H1 (cell line): ENCODE results near the gene HTR4. TPM values are rescaled to one million over a fixed set of nuclear protein-coding genes. Genes with fewer than 3 reads are reported as not detected.

Experiments used
- CTCF ChIA-PET: fragments of 300-600 bp; sonication (Branson Sonifier 250); formaldehyde crosslinking; loops from one replicate; lab custom pipeline; 2021; ENCODE audit not compliant: partially characterized antibody; lab: Charles Lee
- POLR2A ChIA-PET: fragments of 300-600 bp; sonication (Branson Sonifier 250); formaldehyde crosslinking; loops from one replicate; lab custom pipeline; 2021; ENCODE audit warnings: inconsistent platforms; ENCODE audit not compliant: partially characterized antibody; lab: Charles Lee
- DNase-seq, 2 experiments: peaks; one replicate each; pipeline versions ENCODE4 v3.0.0 to v3.0.0-alpha.2; 2010 to 2022; ENCODE audit warnings: low spot score in 2 of 2, low read depth in 1 of 2, mixed read lengths in 1 of 2
- FAIRE-seq: peaks from 2 replicates; lab custom pipeline; 2011; peaks lifted over from hg19 to GRCh38; lab: Jason Lieb, UNC
- H2AFZ ChIP-seq: 2 replicates; pipeline ENCODE4 v1.8.1; 2012; ENCODE audit warnings: low read length, inconsistent platforms
- H2AK5ac ChIP-seq: 2 replicates; pipeline ENCODE4 v1.6.1; 2013; ENCODE audit warnings: low read depth, low read length
- H2BK120ac ChIP-seq: replicated peaks from 2 replicates; pipeline ENCODE3; 2013; ENCODE audit warnings: low read depth, low read length, inconsistent platforms
- H2BK12ac ChIP-seq: 2 replicates; pipeline ENCODE4 v1.6.1; 2013; ENCODE audit warnings: low read depth, low read length
- H2BK15ac ChIP-seq: 2 replicates; pipeline ENCODE4 v1.6.1; 2013; ENCODE audit warnings: low read length
- H2BK20ac ChIP-seq: 2 replicates; pipeline ENCODE4 v1.6.1; 2013; ENCODE audit warnings: low read length
- H2BK5ac ChIP-seq: 2 replicates; pipeline ENCODE4 v1.6.1; 2013; ENCODE audit warnings: low read depth, low read length
- H3K14ac ChIP-seq: 2 replicates; pipeline ENCODE4 v1.6.1; 2013; ENCODE audit warnings: inconsistent platforms; ENCODE audit not compliant: insufficient read length
- H3K18ac ChIP-seq: 2 replicates; pipeline ENCODE4 v1.6.1; 2013; ENCODE audit warnings: low read length; ENCODE audit errors: extremely low read depth
- H3K23ac ChIP-seq: 2 replicates; pipeline ENCODE4 v1.6.1; 2013; ENCODE audit warnings: inconsistent platforms; ENCODE audit not compliant: insufficient read length
- H3K23me2 ChIP-seq: 2 replicates; pipeline ENCODE4 v1.6.1; 2013; ENCODE audit warnings: low read depth, low read length
- H3K27ac ChIP-seq: 2 replicates; pipeline ENCODE4 v1.6.1; 2011; ENCODE audit warnings: low read depth, low read length, inconsistent platforms
- H3K27me3 ChIP-seq, 4 experiments: replicated peaks in 1 of 4; 1 replicate in 1 of 4; 2 replicates in 3 of 4; pipeline versions ENCODE4 v1.6.1 to v1.8.1; 2011 to 2013; ENCODE audit warnings: low read length in 3 of 4, mild to moderate bottlenecking in 3 of 4, inconsistent platforms in 2 of 4, mixed read lengths in 2 of 4, moderate library complexity in 1 of 4; ENCODE audit not compliant: control insufficient read depth in 3 of 4, insufficient read depth in 3 of 4; ENCODE audit errors: extremely low read depth in 1 of 4
- H3K36me3 ChIP-seq, 4 experiments: 2 replicates each; pipeline versions ENCODE4 v1.6.1 to v1.8.1; 2011 to 2013; ENCODE audit warnings: mild to moderate bottlenecking in 4 of 4, low read length in 3 of 4, moderate library complexity in 2 of 4, control low read depth in 1 of 4, inconsistent platforms in 1 of 4; ENCODE audit not compliant: insufficient read depth in 4 of 4, control insufficient read depth in 2 of 4
- H3K4ac ChIP-seq: replicated peaks from 2 replicates; pipeline ENCODE3; 2013; ENCODE audit warnings: low read length, low read depth, mixed read lengths, inconsistent platforms; ENCODE audit not compliant: insufficient read length
- H3K4me1 ChIP-seq, 4 experiments: replicated peaks in 1 of 4; 1 replicate in 1 of 4; 2 replicates in 3 of 4; pipeline versions ENCODE4 v1.6.1 to v1.8.1; 2011 to 2013; ENCODE audit warnings: low read length in 3 of 4, inconsistent platforms in 2 of 4, mixed read lengths in 1 of 4; ENCODE audit not compliant: insufficient read depth in 4 of 4, control insufficient read depth in 3 of 4
- H3K4me2 ChIP-seq, 2 experiments: 2 replicates each; pipeline versions ENCODE4 v1.6.1 to v1.8.1; 2011 to 2013; ENCODE audit warnings: low read depth in 2 of 2, low read length in 2 of 2, control low read depth in 1 of 2, inconsistent platforms in 1 of 2, mild to moderate bottlenecking in 1 of 2; ENCODE audit not compliant: insufficient read depth in 1 of 2
- H3K4me3 ChIP-seq, 4 experiments: fragments of 200-600, 300-600 bp in 1 of 4; sonication (generic), shearing (Covaris generic), sonication (Bioruptor Twin) in 1 of 4; 2 replicates each; pipeline versions ENCODE4 v1.5.1 to v1.8.1; 2011 to 2016; ENCODE audit warnings: low read length in 4 of 4, low read depth in 3 of 4, control low read depth in 2 of 4, inconsistent platforms in 2 of 4, mild to moderate bottlenecking in 2 of 4, mixed read lengths in 1 of 4, moderate library complexity in 1 of 4; ENCODE audit not compliant: insufficient read depth in 2 of 4; ENCODE audit errors: extremely low read depth in 1 of 4
- H3K56ac ChIP-seq: replicated peaks from 2 replicates; pipeline ENCODE3; 2013; ENCODE audit warnings: low read depth, mild to moderate bottlenecking, mixed read lengths, low read length, inconsistent platforms; ENCODE audit not compliant: insufficient read length
- H3K79me1 ChIP-seq: 2 replicates; pipeline ENCODE4 v1.6.1; 2013; ENCODE audit warnings: low read depth, low read length, control low read depth
- H3K79me2 ChIP-seq, 2 experiments: 2 replicates each; pipeline versions ENCODE4 v1.6.1 to v1.8.1; 2012 to 2013; ENCODE audit warnings: low read length in 2 of 2, mild to moderate bottlenecking in 2 of 2, inconsistent platforms in 1 of 2; ENCODE audit not compliant: insufficient read depth in 2 of 2, control insufficient read depth in 1 of 2
- H3K9ac ChIP-seq, 4 experiments: replicated peaks in 1 of 4; 1 replicate in 1 of 4; 2 replicates in 3 of 4; pipeline versions ENCODE4 v1.6.1 to v1.8.1; 2011 to 2013; ENCODE audit warnings: low read depth in 3 of 4, low read length in 3 of 4, control low read depth in 2 of 4, mild to moderate bottlenecking in 2 of 4, moderate library complexity in 2 of 4, inconsistent platforms in 1 of 4; ENCODE audit errors: extremely low read depth in 1 of 4
- H3K9me3 ChIP-seq, 2 experiments: 2 replicates each; pipeline versions ENCODE4 v1.6.1 to v1.8.1; 2012 to 2013; ENCODE audit warnings: mild to moderate bottlenecking in 2 of 2, moderate library complexity in 2 of 2, control low read depth in 1 of 2, inconsistent platforms in 1 of 2, low read depth in 1 of 2, low read length in 1 of 2, mixed read lengths in 1 of 2; ENCODE audit not compliant: insufficient read depth in 2 of 2
- H4K20me1 ChIP-seq, 2 experiments: replicated peaks in 1 of 2; 2 replicates each; pipeline versions ENCODE3 to v1.8.1; 2011 to 2013; ENCODE audit warnings: inconsistent platforms in 2 of 2, low read length in 2 of 2, mild to moderate bottlenecking in 1 of 2; ENCODE audit not compliant: insufficient read depth in 2 of 2, control insufficient read depth in 1 of 2
- H4K5ac ChIP-seq: 2 replicates; pipeline ENCODE4 v1.6.1; 2013; ENCODE audit warnings: low read length, low read depth, mixed read lengths, inconsistent platforms; ENCODE audit not compliant: insufficient read length
- H4K8ac ChIP-seq: 2 replicates; pipeline ENCODE4 v1.8.0; 2013; ENCODE audit warnings: mild to moderate bottlenecking, moderate library complexity, low read length, inconsistent platforms; ENCODE audit not compliant: insufficient read depth; ENCODE audit errors: extremely low read depth
- H4K91ac ChIP-seq: replicated peaks from 2 replicates; pipeline ENCODE3; 2013; ENCODE audit warnings: low read length, mixed read lengths, inconsistent platforms; ENCODE audit not compliant: insufficient read length
- CHD1 ChIP-seq: IDR thresholded peaks from 2 replicates; pipeline ENCODE4 v1.6.1; 2012; ENCODE audit warnings: low read depth, low read length, improper control_type of control experiment
- CHD2 ChIP-seq: IDR thresholded peaks from 2 replicates; pipeline ENCODE4 v1.6.1; 2012; ENCODE audit warnings: low read length, improper control_type of control experiment
- CTBP2 ChIP-seq: IDR thresholded peaks from 2 replicates; pipeline ENCODE4 v1.7.0; 2011; ENCODE audit warnings: borderline replicate concordance, mild to moderate bottlenecking, moderate library complexity, mixed read lengths, low read length; ENCODE audit not compliant: insufficient read depth, insufficient read length
- EP300 ChIP-seq, 2 experiments: IDR thresholded peaks; 1 replicate in 1 of 2; 2 replicates in 1 of 2; pipeline ENCODE4 v1.6.1; 2011 to 2012; ENCODE audit warnings: low read depth in 2 of 2, low read length in 2 of 2, mild to moderate bottlenecking in 2 of 2, borderline replicate concordance in 1 of 2, inconsistent platforms in 1 of 2, moderate library complexity in 1 of 2
- FOSL1 ChIP-seq: IDR thresholded peaks from 2 replicates; pipeline ENCODE4 v1.6.1; 2011; ENCODE audit warnings: mild to moderate bottlenecking, low read depth, low read length, moderate library complexity; ENCODE audit not compliant: insufficient read depth
- MAFK ChIP-seq: IDR thresholded peaks from 2 replicates; pipeline ENCODE4 v1.6.1; 2012; ENCODE audit warnings: low read depth, mild to moderate bottlenecking, improper control_type of control experiment, low read length
- NRF1 ChIP-seq: IDR thresholded peaks from 2 replicates; pipeline ENCODE4 v1.6.1; 2011; ENCODE audit warnings: mild to moderate bottlenecking, low read depth, low read length, improper control_type of control experiment
- POLR2A ChIP-seq, 2 experiments: IDR thresholded peaks; 1 replicate in 1 of 2; 2 replicates in 1 of 2; pipeline ENCODE4 v1.6.1; 2011; ENCODE audit warnings: low read depth in 2 of 2, low read length in 2 of 2, mild to moderate bottlenecking in 2 of 2; ENCODE audit errors: control extremely low read depth in 1 of 2
- SP4 ChIP-seq: IDR thresholded peaks from 2 replicates; pipeline ENCODE4 v1.6.1; 2012; ENCODE audit warnings: low read length, inconsistent platforms
- YY1 ChIP-seq: IDR thresholded peaks from 2 replicates; pipeline ENCODE4 v1.6.1; 2011; ENCODE audit warnings: low read depth, mild to moderate bottlenecking, low read length
- WGBS, 2 experiments: shearing (Covaris generic) in 1 of 2; methylation state at CpG; one replicate each; pipeline versions ENCODE4 v1.1.6 to v1.1.7; 2013 to 2015; ENCODE audit warnings: low lambda C conversion rate in 2 of 2, mixed read lengths in 2 of 2, inconsistent platforms in 1 of 2, low coverage in 1 of 2, missing lambda C conversion rate in 1 of 2; ENCODE audit not compliant: insufficient replicate concordance in 2 of 2, insufficient coverage in 1 of 2, insufficient read length in 1 of 2; ENCODE audit errors: extremely low coverage in 1 of 2, missing lambda C conversion rate in 1 of 2; 5-methylcytosine and 5-hydroxymethylcytosine counted together
- polyA plus RNA-seq, 7 experiments: library from polyadenylated mRNA; depleted of rRNA in 3 of 7; stranded (reverse) in 5 of 7; unstranded in 2 of 7; fragments of >200 nt in 5 of 7; fragments of 200-250 nt in 2 of 7; gene quantifications; 1 replicate in 5 of 7; 2 replicates in 1 of 7; 4 replicates in 1 of 7; pipeline versions ENCODE4 v1.2.1 to v1.2.3, GENCODE V29; 2011 to 2013; ENCODE audit warnings: missing spikeins in 2 of 7, mixed read lengths in 2 of 7
- total RNA-seq: library from RNA; stranded (reverse); fragmentation: NEBNext Ultra II Directional; extraction: Animal tissue kit (Norgen Biotek cat#: 25700); gene quantifications from 2 replicates; pipeline ENCODE4 v1.2.1, GENCODE V29; 2021

Gene HTR4
- total and polyA plus RNA-seq, 2 of the 8 experiments (the other 6 are each of a cell fraction or from before 2014, with no cell fraction given) = not detected

DNA sequence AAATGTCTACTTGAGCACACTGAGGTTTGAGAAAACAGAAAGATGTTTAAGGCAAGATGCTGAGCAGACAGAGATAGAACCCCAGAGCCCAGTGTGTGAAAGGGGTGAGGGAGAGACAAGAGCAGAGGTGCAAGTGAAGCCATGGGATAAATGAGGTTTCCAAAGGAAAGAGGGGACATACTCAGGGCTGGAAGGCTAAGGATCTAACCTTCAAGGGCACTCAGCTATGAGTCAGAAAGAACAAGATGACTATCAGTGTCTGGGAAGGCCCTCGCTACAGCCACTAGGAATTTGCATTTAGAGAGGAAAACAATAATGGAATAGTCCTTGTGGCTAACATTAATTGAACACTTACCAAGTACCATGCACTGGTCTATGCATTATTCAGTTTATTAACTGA is 113.7 kb downstream of the HTR4 start:
- peaks cover 0 to 1% (median 0%) of the 10 kb centered on the region in 4 experiments; a peak in 1 of 7 replicates for H3K27me3 ChIP-seq
- FAIRE-seq = no peak

More for the DNA sequence above, 113.7 kb downstream of the HTR4 start:
- no peak overlapping the region for H2BK12ac ChIP-seq
- H3K14ac ChIP-seq = no peak overlapping the region
- TF ChIP-seq CHD1 (no peak), SP4 (no peak), POLR2A (IDR thresholded peaks at IDR 0.05; ENCODE audit: control extremely low read depth in 1 of 2, low read depth in 2 of 2, low read length in 2 of 2) (no peak), NRF1 (no peak), CTBP2 (no peak), YY1 (no peak), MAFK (no peak), CHD2 (no peak), EP300 (IDR thresholded peaks at IDR 0.05; ENCODE audit: borderline replicate concordance in 1 of 2, low read depth in 2 of 2, low read length in 2 of 2) (no peak), FOSL1 (no peak)
- no peak overlapping the region for H3K18ac ChIP-seq
- no peak overlapping the region for H4K8ac ChIP-seq
- H4K91ac ChIP-seq = no peak overlapping the region
- no peaks in the 10 kb centered on the region for H3K23me2 ChIP-seq
- CTCF ChIA-PET = interaction anchor here (1.2 to 1.9 kb wide), 3 partner anchors 11 to 147 kb away, joined by 3 to 6 read pairs (median 3); no protein-coding TSS in a partner anchor
- H2BK5ac ChIP-seq = no peak overlapping the region
- H2AK5ac ChIP-seq = no peak overlapping the region
- H2BK15ac ChIP-seq = no peak overlapping the region
- no peak for DNase-seq
- H3K9ac ChIP-seq = no peak overlapping the region
- no peak overlapping the region for H3K4me3 ChIP-seq
- H4K20me1 ChIP-seq = no peaks in the 10 kb centered on the region
- no peak overlapping the region for H3K4ac ChIP-seq
- no peak overlapping the region for H3K4me2 ChIP-seq
- no peak overlapping the region for H3K23ac ChIP-seq
- no peak overlapping the region for H3K56ac ChIP-seq
- no peak overlapping the region for H2BK20ac ChIP-seq
- no peaks in the 10 kb centered on the region for H3K9me3 ChIP-seq
- H3K4me1 ChIP-seq = no peaks in the 10 kb centered on the region
- H2AFZ ChIP-seq = no peak overlapping the region
- H4K5ac ChIP-seq = no peak overlapping the region
- H2BK120ac ChIP-seq = no peak overlapping the region
- H3K27ac ChIP-seq = no peak overlapping the region
- no peaks in the 10 kb centered on the region for H3K36me3 ChIP-seq
- 93% methylated on average over 1 of the region's 1 CpG; no CpG with 5 or more reads in 1 of the 2 experiments for WGBS, 2 experiments
- no peaks in the 10 kb centered on the region for H3K79me1 ChIP-seq
- POLR2A ChIA-PET = no interaction called here
- no peaks in the 10 kb centered on the region for H3K79me2 ChIP-seq
